B cell (primary cell): Measurements from ENCODE around the gene GDF11. TPM values are rescaled to one million over a fixed set of nuclear protein-coding genes. Genes with fewer than 3 reads are reported as not detected.

ENCODE experiments used
- ATAC-seq: fragments of 200-7000 bp; cut with Tn5 transposase; one replicate; pipeline ENCODE4 v1.10.0; 2021; ENCODE audit warnings: low read depth, mild to moderate bottlenecking, moderate number of reproducible peaks, moderate library complexity
- CTCF ChIA-PET: fragments of 350-600 bp; sonication (Branson Sonifier 250); formaldehyde crosslinking; loops from one replicate; lab custom pipeline; 2021; ENCODE audit warnings: antibody characterized with exemption, inconsistent platforms; lab: Charles Lee
- POLR2A ChIA-PET: fragments of 350-600 bp; sonication (Branson Sonifier 250); formaldehyde crosslinking; loops from one replicate; lab custom pipeline; 2021; ENCODE audit warnings: antibody characterized with exemption; lab: Charles Lee
- DNase-seq: peaks from one replicate; pipeline ENCODE4 v3.0.0; 2013
- H2AFZ ChIP-seq: 2 replicates; pipeline ENCODE4 v1.6.1; 2012; ENCODE audit warnings: mild to moderate bottlenecking, low read depth, low read length; ENCODE audit not compliant: insufficient read depth, poor library complexity, severe bottlenecking
- H3K27ac ChIP-seq, 2 donors: 1 replicate in 1 of 2; 2 replicates in 1 of 2; pipeline ENCODE4 v1.5.1; 2012 to 2013; ENCODE audit warnings: low read length in 2 of 2, mild to moderate bottlenecking in 2 of 2, moderate library complexity in 1 of 2
- H3K27me3 ChIP-seq, 4 experiments: fragments of 200-600 bp in 1 of 4; sonication (generic) in 1 of 4; replicated peaks in 1 of 4; 1 replicate in 2 of 4; 2 replicates in 2 of 4; pipeline versions ENCODE4 v1.6.1 to v1.7.0; 2013 to 2016; ENCODE audit warnings: low read length in 3 of 4, mild to moderate bottlenecking in 2 of 4, mixed read lengths in 1 of 4, moderate library complexity in 1 of 4; ENCODE audit not compliant: insufficient read depth in 4 of 4, control insufficient read depth in 3 of 4; ENCODE audit errors: control extremely low read depth in 1 of 4
- H3K36me3 ChIP-seq, 2 experiments: replicated peaks in 1 of 2; 1 replicate in 1 of 2; 2 replicates in 1 of 2; pipeline versions ENCODE4 v1.6.1 to v1.7.1; 2013; ENCODE audit warnings: low read length in 1 of 2; ENCODE audit not compliant: insufficient read depth in 2 of 2, control insufficient read depth in 1 of 2; ENCODE audit errors: control extremely low read depth in 1 of 2, extremely low read depth in 1 of 2
- H3K4me1 ChIP-seq, 2 donors: fragments of 200-600 bp in 1 of 2; sonication (generic) in 1 of 2; 1 replicate in 1 of 2; 2 replicates in 1 of 2; pipeline versions ENCODE4 v1.5.1 to v1.6.1; 2013 to 2017; ENCODE audit warnings: low read length in 2 of 2; ENCODE audit not compliant: control insufficient read depth in 2 of 2, insufficient read depth in 2 of 2
- H3K4me2 ChIP-seq: replicated peaks from 2 replicates; pipeline ENCODE3; 2012; ENCODE audit warnings: mild to moderate bottlenecking, low read depth, low read length; ENCODE audit not compliant: poor library complexity, severe bottlenecking
- H3K4me3 ChIP-seq, 5 experiments: fragments of 200-600 bp in 1 of 5; sonication (generic) in 1 of 5; 1 replicate in 3 of 5; 2 replicates in 2 of 5; pipeline versions ENCODE4 v1.5.1 to v1.7.0; 2011 to 2016; ENCODE audit warnings: low read length in 4 of 5, mild to moderate bottlenecking in 4 of 5, low read depth in 2 of 5, control low read depth in 1 of 5, moderate library complexity in 1 of 5; ENCODE audit not compliant: insufficient read depth in 1 of 5; ENCODE audit errors: control extremely low read depth in 1 of 5, extremely low read depth in 1 of 5
- H3K79me2 ChIP-seq: fragments of 200-600 bp; sonication (generic); one replicate; pipeline ENCODE4 v1.6.0; 2016; ENCODE audit warnings: low read length; ENCODE audit not compliant: control insufficient read depth, insufficient read depth
- H3K9ac ChIP-seq: fragments of 200-600 bp; sonication (generic); 2 replicates; pipeline ENCODE4 v1.6.1; 2017; ENCODE audit warnings: mild to moderate bottlenecking, low read length, moderate library complexity
- H3K9me3 ChIP-seq, 3 donors: one replicate each; pipeline versions ENCODE4 v1.6.1 to v1.7.1; 2013; ENCODE audit warnings: low read length in 2 of 3; ENCODE audit not compliant: control insufficient read depth in 2 of 3, insufficient read depth in 1 of 3; ENCODE audit errors: control extremely low read depth in 1 of 3
- H4K20me1 ChIP-seq: 2 replicates; pipeline ENCODE4 v1.6.0; 2012; ENCODE audit warnings: mild to moderate bottlenecking, low read length; ENCODE audit not compliant: insufficient read depth, control insufficient read depth, poor library complexity, severe bottlenecking
- H3K27ac Mint-ChIP-seq: one replicate; pipeline ENCODE4 v1.8.0; 2021; ENCODE audit warnings: mixed read lengths
- H3K27me3 Mint-ChIP-seq: one replicate; pipeline ENCODE4 v1.8.0; 2021; ENCODE audit warnings: mixed read lengths
- H3K4me1 Mint-ChIP-seq: one replicate; pipeline ENCODE4 v1.8.0; 2021; ENCODE audit warnings: mixed read lengths
- H3K4me3 Mint-ChIP-seq: one replicate; pipeline ENCODE4 v1.8.0; 2021; ENCODE audit warnings: mixed read lengths
- H3K9me3 Mint-ChIP-seq: one replicate; pipeline ENCODE4 v1.8.0; 2022; ENCODE audit warnings: mixed read lengths; ENCODE audit not compliant: insufficient read depth
- CTCF ChIP-seq: fragments of 200-600 bp; IDR thresholded peaks from one replicate; pipeline ENCODE4 v1.8.0; 2022; ENCODE audit warnings: antibody characterized with exemption, mild to moderate bottlenecking
- EZH2 ChIP-seq: IDR thresholded peaks from 2 replicates; pipeline ENCODE4 v1.6.1; 2012; ENCODE audit warnings: borderline replicate concordance, low read depth, mild to moderate bottlenecking, moderate library complexity, low read length; ENCODE audit not compliant: insufficient read depth, poor library complexity, severe bottlenecking
- WGBS: methylation state at CpG from one replicate; pipeline ENCODE4 v1.1.5; 2013; ENCODE audit warnings: missing lambda C conversion rate; ENCODE audit not compliant: insufficient coverage; 5-methylcytosine and 5-hydroxymethylcytosine counted together
- intact Hi-C: fragments of 100-400 bp; cut with micrococcal nuclease; formaldehyde crosslinking; loops from one replicate; pipeline ENCODE4 v1.10.0; 2022
- polyA plus RNA-seq: library from polyadenylated mRNA; depleted of rRNA; stranded (reverse); fragments of >200 nt; gene quantifications from 2 replicates; pipeline ENCODE4 v1.2.3, GENCODE V29; 2012
- total RNA-seq, 2 donors: library from RNA; stranded (reverse); fragments of 120-200 nt in 1 of 2; gene quantifications; 1 replicate in 1 of 2; 2 replicates in 1 of 2; pipeline versions ENCODE4 v1.2.3 to v1.2.4, GENCODE V29; 2013 to 2022

Gene GDF11
- total and polyA plus RNA-seq, 2 donors (not counting 1 experiment from before 2014, with no cell fraction given): 4.4 to 11.3 TPM

DNA sequence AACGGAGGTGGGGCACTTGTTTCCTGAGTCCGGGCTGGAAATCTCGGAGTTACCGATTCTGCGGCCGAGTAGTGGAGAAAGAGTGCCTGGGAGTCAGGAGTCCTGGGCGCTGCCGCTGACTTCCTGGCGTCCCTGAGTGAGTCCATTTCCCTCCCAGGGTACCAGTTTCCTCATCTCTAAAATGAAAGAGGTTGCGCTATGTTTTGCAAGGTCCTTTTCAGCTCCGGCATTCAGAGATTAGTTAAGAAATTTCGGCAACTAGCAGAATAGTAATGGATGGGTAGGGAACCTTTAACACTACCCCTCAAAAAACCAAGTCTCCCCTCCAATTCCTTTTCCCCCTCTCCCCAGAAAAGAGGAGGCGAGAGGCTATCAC lies 26.4 kb upstream of the GDF11 start:
- H3K27me3 ChIP-seq: no peaks in the 10 kb centered on the region
- ChIA-PET POLR2A (interaction anchor here (1.1 to 2.0 kb wide), 7 partner anchors 9 to 257 kb away, joined by 3 to 6 read pairs (median 5); partner anchors contain the start of genes CD63, ITGA7, ORMDL2 and RAB5B), CTCF (interaction anchor here (0.8 to 11.0 kb wide), 10 partner anchors 8 to 491 kb away, joined by 3 to 147 read pairs (median 6); partner anchors contain the start of genes CD63, ORMDL2 and SARNP)
- peak overlapping the region; percentile 73 for H3K9ac ChIP-seq
- Mint-ChIP-seq H3K4me1 (peaks cover 38% of the 10 kb centered on the region), H3K27me3 (no peaks in the 10 kb centered on the region), H3K4me3 (peak overlapping the region; percentile 98), H3K9me3 (no peaks in the 10 kb centered on the region), H3K27ac (peak overlapping the region; percentile 99)
- intact Hi-C loops: loop anchor here (1.0 to 2.0 kb wide), 5 partner anchors 8 to 257 kb away; partner anchors contain the start of genes CD63 and PYM1
- peak overlapping the region; percentile 86 to 98 (median 97) for H3K4me3 ChIP-seq
- peaks cover 16 to 30% of the 10 kb centered on the region in 2 donors for H3K4me1 ChIP-seq
- peak overlapping the region; percentile 80 for H3K4me2 ChIP-seq
- peaks cover 0 to 18% of the 10 kb centered on the region in 2 experiments for H3K36me3 ChIP-seq
- H4K20me1 ChIP-seq: peaks cover 23% of the 10 kb centered on the region
- ATAC-seq (no peak), DNase-seq (no peak)
- peaks cover 25% of the 10 kb centered on the region for H3K79me2 ChIP-seq
- H3K27ac ChIP-seq: peak overlapping the region; percentile 81 to 84
- 2% methylated on average over 9 of the region's 13 CpGs for WGBS
- peak overlapping the region; percentile 90 for H2AFZ ChIP-seq
- H3K9me3 ChIP-seq: no peaks in the 10 kb centered on the region
- TF ChIP-seq EZH2: no peak
- TF ChIP-seq CTCF: no peak
